GM18508 (cell line): ENCODE data around the gene CBFA2T2.
A peak's percentile ranks its signal among the peaks of the same experiment; 100 is the strongest.

ENCODE experiments used
- ATAC-seq: cut with Tn5 transposase; IDR thresholded peaks from one replicate; pipeline ENCODE4 v1.9.1; 2021; ENCODE audit warnings: moderate number of reproducible peaks; ENCODE audit not compliant: insufficient read depth, unreplicated experiment

The CBFA2T2 gene

DNA sequence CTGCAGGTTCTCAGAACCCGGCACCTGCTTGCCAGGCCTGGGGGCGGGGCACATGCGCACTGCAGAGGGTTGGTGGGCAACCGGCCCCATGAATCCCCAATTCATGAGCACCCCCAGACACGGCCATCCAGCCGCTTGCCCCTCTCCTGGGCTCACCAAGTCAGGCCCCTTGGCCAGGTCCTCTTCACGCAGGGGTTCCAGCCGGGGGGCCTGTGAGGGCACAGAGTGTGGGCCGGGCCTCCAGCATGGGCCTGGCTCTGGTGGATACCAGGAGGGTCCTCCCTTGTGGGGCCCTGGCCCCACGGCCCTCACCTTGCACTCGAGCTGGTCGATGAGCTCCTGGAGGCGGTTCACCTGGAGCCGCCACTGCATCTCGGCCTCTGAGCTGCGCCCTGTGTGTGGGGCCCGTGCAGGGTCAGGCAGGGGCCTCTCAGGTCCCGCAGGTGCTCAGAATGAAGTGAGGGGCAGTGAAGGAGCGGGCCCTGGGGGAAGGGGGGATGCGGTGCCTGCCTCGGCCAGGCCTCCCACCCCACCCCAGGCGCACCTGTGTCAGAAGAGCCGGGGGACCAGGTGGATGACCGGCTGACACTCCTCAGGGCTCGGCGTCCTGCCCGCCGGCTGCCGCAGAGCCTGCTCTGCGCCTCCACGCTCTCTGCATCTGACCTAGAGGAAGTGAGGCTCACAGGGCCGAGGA, 169.6 kb downstream of the CBFA2T2 start:
- ATAC-seq: no peak

DNA sequence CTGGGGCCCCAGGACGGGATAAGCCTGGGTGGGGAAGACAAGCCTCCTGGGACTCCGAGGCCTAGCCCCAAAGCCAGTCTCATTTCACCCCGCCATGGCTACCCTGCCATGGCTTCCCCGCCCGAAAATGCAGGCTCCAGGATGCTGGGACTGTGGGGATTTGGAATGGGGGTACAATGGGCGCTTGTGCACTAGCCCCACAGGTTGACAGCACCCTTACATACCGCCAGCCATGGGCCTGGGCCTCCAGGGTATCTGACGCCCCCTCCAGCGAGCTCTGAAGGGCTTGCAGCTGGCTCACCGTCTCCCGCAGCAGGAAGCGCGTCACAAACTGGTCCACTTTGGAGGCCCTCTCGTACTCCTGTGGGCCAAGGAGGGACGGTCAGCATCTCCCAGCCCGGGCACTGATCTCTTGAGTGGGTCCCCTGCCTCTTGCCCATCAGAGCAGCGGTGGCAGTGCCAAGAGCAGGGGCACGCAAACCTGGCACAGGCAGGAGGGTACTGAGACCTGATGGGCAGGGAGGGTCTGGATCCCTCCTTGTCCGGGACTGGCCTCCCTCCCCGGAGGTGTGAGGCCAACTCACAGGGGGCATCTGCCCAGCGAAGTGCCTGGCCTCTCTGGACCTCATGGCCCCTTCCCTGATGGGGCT, 170.3 kb downstream of the CBFA2T2 start:
- no peak for ATAC-seq

DNA sequence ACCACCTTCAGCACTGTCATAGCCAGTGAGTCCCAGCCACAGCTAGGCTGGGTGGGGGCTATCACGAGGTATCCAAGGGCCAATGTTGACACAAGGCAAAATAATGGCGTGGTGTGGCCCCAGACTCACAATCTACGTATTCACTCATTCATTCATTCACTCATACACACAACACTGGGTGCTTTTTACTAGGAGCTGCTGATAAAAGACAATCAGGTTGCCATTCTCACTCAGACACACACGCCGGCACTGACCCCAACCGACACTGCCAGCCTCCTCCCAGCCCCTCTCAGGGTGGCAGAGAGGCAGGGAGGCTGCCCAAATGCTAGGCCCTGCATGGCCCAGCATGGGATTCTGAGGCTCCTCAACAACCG, 170.8 kb downstream of the CBFA2T2 start:
- ATAC-seq: no peak

DNA sequence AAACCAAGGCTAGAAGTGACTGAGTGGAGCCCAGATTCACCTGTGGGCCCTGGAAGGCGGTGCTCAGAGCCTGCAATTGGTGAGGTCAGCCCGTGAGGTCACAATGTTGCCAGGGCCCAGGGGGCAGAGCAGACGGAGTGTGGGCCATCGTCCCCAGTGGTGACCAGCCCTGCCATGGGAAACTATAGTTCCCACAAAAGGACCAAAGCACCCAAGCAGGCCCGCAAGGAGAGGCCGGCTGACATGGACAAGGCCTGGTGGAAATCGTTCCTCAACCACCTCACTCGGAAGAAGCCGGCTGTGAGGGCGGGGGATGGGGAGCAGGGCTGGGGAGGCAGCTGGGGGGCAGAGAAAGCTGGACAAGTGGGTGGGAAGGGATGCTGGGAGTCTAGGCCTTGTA, 172.3 kb downstream of the CBFA2T2 start, which contains the start of gene C20orf144:
TSS of gene C20orf144 (plus strand) at position 156 of the 400 bp plus-strand sequence. CDS start at position 175, 19 bp downstream.
- no peak for ATAC-seq

DNA sequence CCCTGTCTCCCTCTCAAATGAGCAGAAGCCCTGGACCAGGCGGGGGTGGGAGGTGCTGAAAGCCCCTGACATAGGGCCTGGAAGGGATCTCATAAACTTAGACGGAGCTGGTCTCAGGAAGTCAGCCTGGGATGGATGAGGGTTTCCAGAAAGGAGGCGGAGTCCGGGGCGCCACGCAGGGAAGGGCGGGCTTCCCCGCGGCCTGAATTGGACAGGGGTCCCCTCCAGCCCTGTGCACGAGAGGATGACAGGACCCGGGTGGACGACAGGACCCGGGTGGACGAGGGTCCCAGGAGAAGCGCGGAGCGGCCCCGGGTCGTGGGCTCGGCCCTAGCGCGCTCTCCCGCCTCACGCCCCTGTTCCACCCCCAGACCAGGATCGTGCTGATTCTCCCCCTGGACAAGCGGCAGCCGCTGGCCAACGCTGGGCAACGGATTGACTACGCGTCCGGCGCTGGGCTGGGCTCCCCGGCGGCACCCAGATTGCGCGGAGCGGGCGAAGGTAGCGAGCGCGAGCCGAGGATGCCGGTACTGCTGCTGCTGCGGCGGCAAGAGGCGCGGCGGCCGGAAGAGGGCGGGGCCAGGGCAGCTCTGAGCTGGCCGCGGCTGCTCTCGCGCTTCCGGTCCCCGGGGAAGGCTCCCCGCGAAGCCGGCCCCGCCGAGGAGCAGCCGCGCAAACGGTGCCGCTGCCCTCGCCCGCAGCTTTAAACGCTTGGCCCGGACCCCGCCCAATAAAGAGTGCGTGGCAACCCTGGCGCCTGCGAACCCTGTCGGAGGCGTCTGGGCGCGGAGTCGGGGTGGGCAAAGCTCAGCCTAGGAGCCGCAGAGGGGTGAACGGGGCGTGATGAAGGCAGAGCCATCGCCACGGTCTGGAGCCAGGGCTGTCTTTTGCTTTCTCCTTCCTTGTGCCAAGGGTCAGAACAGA, 173.5 kb downstream of the CBFA2T2 start:
- no peak for ATAC-seq

DNA sequence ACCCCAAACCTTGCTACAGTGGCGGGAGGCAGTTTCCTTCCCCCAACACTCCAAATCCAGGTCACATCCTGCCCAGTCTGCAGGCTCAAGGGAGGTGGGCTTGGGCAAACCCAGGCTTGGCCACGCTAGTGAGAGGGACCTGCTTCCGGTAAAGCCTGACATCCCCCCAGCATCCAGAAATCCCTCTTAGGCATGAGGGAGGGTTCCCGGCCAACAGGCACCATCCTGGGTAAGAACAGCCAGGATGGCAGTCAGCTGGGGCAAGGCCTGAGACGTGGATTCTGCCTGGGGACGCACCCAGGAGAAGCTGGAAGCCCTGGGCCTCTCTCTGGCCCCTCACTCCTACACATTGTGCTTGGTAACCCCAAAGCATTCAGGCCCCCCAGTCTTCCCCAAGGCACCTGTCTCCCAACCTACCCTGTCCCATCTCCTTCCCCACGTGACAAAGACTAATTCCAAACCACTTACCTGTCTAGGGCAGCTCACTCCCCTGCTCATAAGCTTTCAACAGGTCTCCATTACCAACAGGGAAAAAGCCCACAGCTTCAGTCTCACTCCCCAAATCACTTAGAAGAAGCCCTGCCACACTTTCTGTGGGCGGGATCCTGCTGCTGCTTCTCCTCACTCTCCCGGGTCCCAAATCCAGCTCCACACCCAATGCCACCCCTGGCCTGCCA, 174.3 kb downstream of the CBFA2T2 start:
- ATAC-seq: no peak

DNA sequence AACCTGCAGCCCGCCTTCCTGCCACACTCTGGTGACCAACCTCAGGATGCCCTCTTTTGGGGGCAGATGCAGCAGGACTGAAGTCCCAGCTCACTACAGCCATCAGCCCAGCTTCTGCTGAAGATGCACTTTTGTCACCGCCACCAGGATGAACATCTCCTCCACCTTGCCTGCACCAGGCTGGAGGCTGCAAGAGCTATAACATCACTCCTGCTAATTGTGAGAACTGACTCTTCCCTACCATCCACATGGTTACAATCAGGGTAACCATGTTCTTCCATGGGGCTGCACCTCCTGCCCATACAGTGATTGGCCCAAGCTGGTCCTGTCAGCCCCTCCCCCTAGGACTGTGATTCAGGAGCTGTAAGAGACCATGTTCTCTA, 174.9 kb downstream of the CBFA2T2 start:
- ATAC-seq: no peak

DNA sequence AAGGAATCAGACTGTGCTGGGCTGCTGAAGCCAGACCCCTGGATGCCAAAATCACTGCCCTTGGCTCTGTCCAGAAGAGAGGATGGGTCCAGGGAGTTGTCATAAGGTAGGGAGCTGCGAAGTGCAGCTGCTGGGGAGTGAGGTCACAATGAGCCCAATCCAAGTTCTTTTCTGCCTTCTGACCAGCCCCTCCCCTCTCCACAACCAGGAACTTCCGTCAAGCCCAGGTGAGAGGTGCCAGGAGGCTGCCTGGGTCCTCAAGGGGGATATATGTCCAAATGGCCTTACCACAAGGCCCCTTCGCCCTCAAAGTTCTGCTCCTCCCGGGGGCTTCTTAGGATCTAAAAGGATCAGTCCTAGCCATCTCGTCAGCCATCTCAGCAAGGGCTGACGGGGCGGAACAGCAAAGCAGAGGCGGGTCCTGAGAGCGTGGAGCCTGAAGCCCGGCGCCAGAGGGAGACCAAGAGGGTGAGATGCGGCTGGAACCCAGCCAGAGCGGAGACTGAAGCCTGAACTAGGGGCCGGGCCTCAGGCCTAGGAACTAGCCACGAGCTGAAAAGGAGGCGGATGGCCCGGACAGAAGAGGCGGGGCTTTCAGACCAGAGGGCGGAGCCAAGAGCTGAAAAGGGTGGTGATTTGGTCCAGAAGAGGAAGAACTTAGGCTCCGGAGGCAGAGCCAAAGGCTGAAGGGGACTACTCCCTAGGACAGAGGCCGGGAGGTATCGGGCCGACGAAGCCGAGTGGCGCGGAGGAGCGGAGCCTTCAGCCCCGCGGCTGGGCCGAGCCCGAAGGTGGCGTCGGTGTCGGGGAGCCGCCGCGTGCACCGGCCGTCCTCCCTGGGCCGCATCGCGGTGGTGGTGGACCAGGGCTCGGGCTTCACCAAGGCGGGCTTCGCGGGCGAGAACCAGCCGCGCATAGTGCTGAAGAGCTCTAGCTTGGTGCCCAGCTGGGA, 176.7 kb downstream of the CBFA2T2 start, which contains the start of gene ACTL10:
TSS of gene ACTL10 (plus strand) at position 651 of the 952 bp plus-strand sequence. CDS start 555 bp downstream, outside the sequence.
- peak; percentile 35 for ATAC-seq

DNA sequence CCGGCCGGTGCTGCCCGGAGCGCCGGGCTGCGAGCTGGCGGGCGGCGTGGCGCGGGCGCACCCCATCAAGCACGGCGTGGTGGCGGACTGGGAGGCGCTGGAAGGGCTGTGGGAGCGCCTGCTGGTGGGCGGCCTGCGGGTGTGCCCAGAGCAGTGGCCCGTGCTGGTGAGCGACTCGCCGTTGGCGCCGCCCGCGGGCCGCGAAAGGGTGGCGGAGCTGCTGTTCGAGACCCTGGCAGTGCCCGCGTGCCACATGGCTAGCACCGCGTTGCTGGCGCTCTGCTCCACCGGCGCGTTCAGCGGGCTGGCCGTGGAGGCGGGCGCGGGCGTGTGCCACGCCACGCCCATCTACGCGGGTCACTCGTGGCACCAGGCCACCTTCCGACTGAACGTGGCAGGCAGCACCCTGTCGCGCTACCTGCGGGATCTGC, 177.4 kb downstream of the CBFA2T2 start:
- ATAC-seq: no peak

DNA sequence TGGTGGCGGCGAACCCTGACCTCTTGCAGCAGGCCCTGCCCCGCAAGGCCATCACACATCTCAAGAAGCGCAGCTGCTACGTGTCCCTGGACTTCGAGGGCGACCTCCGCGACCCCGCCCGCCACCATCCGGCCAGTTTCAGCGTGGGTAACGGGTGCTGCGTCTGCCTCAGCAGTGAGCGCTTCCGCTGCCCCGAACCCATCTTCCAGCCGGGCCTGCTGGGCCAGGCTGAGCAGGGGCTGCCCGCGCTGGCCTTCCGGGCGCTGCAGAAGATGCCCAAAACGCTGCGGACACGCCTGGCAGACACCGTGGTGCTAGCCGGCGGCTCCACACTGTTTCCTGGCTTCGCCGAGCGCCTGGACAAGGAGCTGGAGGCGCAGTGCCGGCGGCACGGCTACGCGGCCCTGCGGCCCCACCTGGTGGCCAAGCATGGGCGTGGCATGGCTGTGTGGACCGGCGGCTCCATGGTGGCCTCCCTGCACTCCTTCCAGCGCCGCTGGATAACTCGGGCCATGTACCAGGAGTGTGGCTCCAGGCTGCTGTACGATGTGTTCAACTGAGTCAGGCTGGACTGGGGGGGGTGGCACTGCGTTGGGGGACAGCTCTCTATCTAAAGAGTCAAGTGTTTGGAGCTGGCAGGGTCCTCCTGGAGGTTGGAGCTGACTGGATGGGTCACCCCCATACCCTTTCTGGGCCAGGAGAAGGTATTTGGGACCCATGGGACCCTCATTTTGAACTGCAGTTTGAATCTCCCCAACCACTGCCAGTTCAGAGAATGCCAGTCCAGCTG, 178.0 kb downstream of the CBFA2T2 start:
- ATAC-seq: no peak

DNA sequence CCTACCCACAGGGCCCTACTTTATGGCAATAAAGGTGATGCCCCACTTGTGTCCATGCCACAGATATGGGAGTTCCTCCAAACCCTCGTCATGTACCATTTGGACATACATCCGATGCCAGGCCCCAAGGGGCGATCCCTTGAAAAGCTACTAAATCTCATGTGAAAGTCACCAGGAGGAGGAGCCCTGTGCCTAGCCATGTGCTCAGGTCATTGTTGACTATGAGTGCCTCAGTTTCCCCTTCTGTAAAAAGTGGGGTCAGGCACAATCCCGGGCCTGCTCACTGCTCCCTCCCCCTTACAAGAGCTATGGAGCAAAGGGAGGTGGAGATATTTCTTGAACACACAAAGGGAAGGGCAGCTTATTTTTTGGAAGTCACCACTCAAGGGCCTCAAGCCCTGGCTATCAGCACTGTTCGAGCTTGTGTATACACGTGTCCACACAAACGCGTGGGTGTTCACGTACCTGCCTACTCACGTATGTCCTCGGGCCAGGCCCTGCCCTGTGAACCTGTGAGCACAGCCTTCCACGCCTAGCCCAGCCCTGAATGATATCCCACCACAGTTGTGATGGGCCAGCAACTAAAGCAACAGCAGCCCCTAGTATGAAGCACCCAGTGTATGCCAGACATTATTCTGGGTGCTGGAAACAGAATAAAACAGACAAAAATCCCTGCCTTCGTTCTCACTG, 178.7 kb downstream of the CBFA2T2 start:
- ATAC-seq: no peak

DNA sequence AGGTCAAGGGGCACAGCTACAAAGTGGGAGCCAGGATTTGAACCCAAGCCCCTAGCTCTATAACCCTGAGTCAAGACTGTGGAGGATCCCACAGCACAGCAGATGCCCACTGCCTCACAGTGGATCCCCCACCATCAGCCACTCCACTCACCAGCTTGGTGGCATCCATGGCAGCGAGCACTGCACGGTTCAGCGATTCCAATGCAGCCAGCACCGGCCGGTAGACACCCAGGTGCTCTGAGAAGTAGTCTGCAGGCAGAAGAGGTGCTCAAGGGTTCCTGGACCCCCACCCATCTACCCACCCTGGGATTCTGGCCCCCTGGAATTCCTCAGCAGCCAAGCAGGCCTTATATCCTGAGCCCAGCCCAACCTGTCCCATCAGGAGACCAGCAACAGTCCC, 179.3 kb downstream of the CBFA2T2 start:
- no peak for ATAC-seq

DNA sequence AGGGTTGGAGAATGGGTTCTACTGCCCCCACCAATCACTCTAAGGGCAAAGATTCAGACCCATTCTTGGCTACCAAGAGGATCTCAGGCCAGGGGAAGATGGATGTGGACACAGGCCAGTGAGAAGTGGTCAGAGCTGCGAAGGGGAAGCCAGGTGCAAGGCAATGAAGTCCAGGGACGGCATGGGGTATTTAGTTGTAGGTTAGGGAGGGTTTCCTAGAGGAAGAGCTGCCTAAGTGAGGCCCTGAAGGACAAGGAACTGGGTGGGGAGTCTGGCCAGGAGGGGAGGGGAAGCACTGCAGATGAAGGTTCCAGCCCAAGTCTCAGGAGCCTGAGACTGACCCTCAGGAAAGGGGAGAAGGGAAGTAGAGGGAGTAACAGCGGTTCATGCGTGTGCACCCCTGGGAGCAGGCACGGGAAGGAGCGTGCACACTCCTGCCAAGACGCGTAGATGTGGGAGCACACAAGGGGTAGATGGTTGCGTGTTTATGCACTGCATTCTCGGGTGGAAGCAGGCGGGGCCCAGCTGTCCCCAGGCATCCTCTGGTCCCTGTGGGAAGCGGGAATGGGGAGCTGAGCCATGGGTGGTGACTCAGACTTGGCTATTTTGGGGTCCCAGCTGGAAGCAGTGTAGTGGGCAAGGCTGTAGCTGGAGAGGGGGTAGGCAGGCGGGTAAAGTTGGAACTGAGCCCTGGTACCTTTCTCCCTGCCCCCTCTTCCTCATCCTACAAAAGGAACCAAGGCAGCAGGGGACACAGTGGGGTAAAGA, 180.2 kb downstream of the CBFA2T2 start:
- ATAC-seq: no peak

DNA sequence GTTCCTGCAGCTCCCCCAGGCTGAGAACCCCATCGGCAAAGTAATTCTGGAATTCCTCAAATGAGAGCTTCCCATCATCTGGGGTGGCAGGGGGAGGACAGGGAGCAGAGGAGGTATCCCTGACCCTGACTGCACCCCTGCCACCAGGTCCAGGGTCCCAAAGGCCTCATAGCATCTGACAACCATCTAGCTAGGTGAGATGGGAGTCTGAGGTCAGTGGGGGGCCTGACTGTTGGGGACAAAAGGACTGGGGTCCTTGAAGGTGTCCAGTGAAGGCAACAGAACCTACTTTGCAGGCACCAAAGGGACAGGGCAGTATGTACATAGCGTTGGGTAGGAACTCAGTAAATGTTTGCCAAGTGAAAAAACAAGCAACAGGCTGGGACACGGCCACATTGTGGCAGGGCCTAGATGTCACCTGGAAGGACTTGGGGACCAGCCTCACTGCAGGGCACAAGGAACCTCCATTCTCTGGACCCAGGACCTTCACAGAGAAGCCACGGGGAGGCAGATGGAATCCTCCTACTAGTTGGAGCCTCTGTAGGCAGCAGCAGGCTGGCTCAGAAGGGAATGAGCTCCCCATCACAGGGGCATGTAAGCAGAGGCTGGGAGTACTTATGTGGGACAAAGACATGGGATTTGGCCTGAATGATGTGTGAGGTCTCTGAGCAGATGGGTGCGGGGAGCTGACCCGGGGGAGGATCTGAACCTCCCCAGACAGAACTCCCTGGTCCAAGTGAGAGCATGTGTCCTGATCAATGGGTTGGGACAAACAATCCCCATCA, 181.0 kb downstream of the CBFA2T2 start:
- ATAC-seq: no peak

DNA sequence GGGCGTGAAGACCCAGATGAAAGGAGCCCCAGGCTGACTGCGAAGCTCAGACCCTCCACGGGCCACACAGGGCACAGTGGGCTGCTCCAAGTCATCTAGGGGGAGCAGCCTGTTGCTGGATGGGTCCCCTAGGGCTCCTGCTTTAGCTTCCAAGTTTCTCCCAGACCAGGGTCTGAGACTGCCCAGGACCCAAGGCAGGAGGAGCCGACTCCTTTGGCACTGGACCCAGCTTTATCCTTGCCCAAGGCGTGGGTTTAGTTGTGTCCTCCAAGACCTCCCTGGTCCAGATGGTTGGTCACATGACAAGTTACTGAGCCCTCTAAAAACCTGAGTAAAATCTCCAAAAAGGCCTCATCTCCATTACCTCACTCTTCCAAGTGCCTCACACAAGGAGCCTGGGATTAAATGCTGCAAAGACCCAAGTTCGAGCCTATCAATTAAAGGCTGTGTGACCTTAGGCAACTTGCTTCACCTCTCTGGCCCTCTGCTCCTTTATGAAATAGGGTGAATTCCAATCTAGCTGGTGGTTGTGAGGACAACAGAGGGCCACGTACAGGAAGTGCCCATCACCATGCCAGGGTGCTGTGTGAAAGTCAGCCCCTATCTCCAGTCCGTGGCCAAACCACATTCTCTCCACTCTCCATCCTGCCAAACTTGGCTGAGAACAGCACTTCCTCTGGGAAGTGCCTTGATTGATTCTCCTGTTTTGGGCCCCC, 181.8 kb downstream of the CBFA2T2 start:
- ATAC-seq: no peak
